Measurements from ENCODE around the gene CAPN2. TPM values are rescaled to one million over a fixed set of nuclear protein-coding genes. Genes with fewer than 3 reads are reported as not detected.
A peak's percentile ranks its signal among the peaks of the same experiment; 100 is the strongest.

The CAPN2 gene
- polyA plus RNA-seq, 4 donors, result 47.0 to 115 (median 68.8) TPM

GRCh38 chr1:223695941-223696340, 16.4 kb upstream of the CAPN2 start:
- FAIRE-seq (no peak), DNase-seq (no peak)
- H3K4me1 ChIP-seq (ENCODE audit: control insufficient read depth in 3 of 3, insufficient read depth in 2 of 3, low read depth in 1 of 3, low read length in 2 of 3), result peaks cover 0 to 12% (median 0%) of the 10 kb centered on the region in 3 donors
- 77 to 89% (median 86%) methylated on average over 5 of the region's 5 CpGs for WGBS, 3 donors
- H3K9me3 ChIP-seq (ENCODE audit: control insufficient read depth in 2 of 2, insufficient read depth in 1 of 2, low read depth in 1 of 2, low read length in 1 of 2), result no peaks in the 10 kb centered on the region
- H3K27me3 ChIP-seq (ENCODE audit: control insufficient read depth in 3 of 3, insufficient read depth in 3 of 3, low read length in 3 of 3), result no peaks in the 10 kb centered on the region
- no peak overlapping the region for H3K4me3 ChIP-seq (ENCODE audit: low read depth in 1 of 3, low read length in 3 of 3)
- H3K36me3 ChIP-seq (ENCODE audit: control insufficient read depth in 3 of 3, insufficient read depth in 2 of 3, low read depth in 1 of 3, low read length in 3 of 3), result no peaks in the 10 kb centered on the region
- no peak overlapping the region for H3K27ac ChIP-seq (ENCODE audit: low read depth in 1 of 3, low read length in 2 of 3)

GRCh38 chr1:223700388-223700918, 11.9 kb upstream of the CAPN2 start:
- WGBS, 3 donors, result 53 to 83% (median 59%) methylated on average over 5 of the region's 5 CpGs
- Histone ChIP-seq H3K9me3 (ENCODE audit: control insufficient read depth in 2 of 2, insufficient read depth in 1 of 2, low read depth in 1 of 2, low read length in 1 of 2) (no peaks in the 10 kb centered on the region), H3K27me3 (ENCODE audit: control insufficient read depth in 3 of 3, insufficient read depth in 3 of 3, low read length in 3 of 3) (no peaks in the 10 kb centered on the region), H3K27ac (ENCODE audit: low read depth in 1 of 3, low read length in 2 of 3) (peak overlapping the region in 2 of 3 donors; percentile 67 to 75), H3K36me3 (ENCODE audit: control insufficient read depth in 3 of 3, insufficient read depth in 2 of 3, low read depth in 1 of 3, low read length in 3 of 3) (no peaks in the 10 kb centered on the region), H3K4me3 (ENCODE audit: low read depth in 1 of 3, low read length in 3 of 3) (no peak overlapping the region), H3K4me1 (ENCODE audit: control insufficient read depth in 3 of 3, insufficient read depth in 2 of 3, low read depth in 1 of 3, low read length in 2 of 3) (peaks cover 0 to 14% (median 2%) of the 10 kb centered on the region in 3 donors)
- FAIRE-seq (no peak), DNase-seq (no peak)

- Histone ChIP-seq H3K4me3 (ENCODE audit: low read depth in 1 of 3, low read length in 3 of 3) (no peak overlapping the region), H3K27ac (ENCODE audit: low read depth in 1 of 3, low read length in 2 of 3) (peak overlapping the region in 2 of 3 donors; percentile 67 to 75), H3K36me3 (ENCODE audit: control insufficient read depth in 3 of 3, insufficient read depth in 2 of 3, low read depth in 1 of 3, low read length in 3 of 3) (no peaks in the 10 kb centered on the region), H3K4me1 (ENCODE audit: control insufficient read depth in 3 of 3, insufficient read depth in 2 of 3, low read depth in 1 of 3, low read length in 2 of 3) (peaks cover 0 to 14% (median 6%) of the 10 kb centered on the region in 3 donors), H3K9me3 (ENCODE audit: control insufficient read depth in 2 of 2, insufficient read depth in 1 of 2, low read depth in 1 of 2, low read length in 1 of 2) (no peaks in the 10 kb centered on the region), H3K27me3 (ENCODE audit: control insufficient read depth in 3 of 3, insufficient read depth in 3 of 3, low read length in 3 of 3) (no peaks in the 10 kb centered on the region)
- DNase-seq (peak; percentile 72 to 83), FAIRE-seq (no peak)
- 56 to 73% (median 66%) methylated on average over 8 of the region's 8 CpGs for WGBS, 3 donors
Observed at GRCh38 chr1:223700942-223701637, 11.2 kb upstream of the CAPN2 start.

- H3K27ac ChIP-seq (ENCODE audit: low read depth in 1 of 3, low read length in 2 of 3), result no peak overlapping the region
- H3K4me1 ChIP-seq (ENCODE audit: control insufficient read depth in 3 of 3, insufficient read depth in 2 of 3, low read depth in 1 of 3, low read length in 2 of 3), result peaks cover 6 to 28% (median 12%) of the 10 kb centered on the region in 3 donors
- 90 to 95% (median 92%) methylated on average over 4 of the region's 4 CpGs for WGBS, 3 donors
- no peak overlapping the region for H3K4me3 ChIP-seq (ENCODE audit: low read depth in 1 of 3, low read length in 3 of 3)
- H3K36me3 ChIP-seq (ENCODE audit: control insufficient read depth in 3 of 3, insufficient read depth in 2 of 3, low read depth in 1 of 3, low read length in 3 of 3), result no peaks in the 10 kb centered on the region
- DNase-seq (no peak), FAIRE-seq (no peak)
- H3K9me3 ChIP-seq (ENCODE audit: control insufficient read depth in 2 of 2, insufficient read depth in 1 of 2, low read depth in 1 of 2, low read length in 1 of 2), result no peaks in the 10 kb centered on the region
- H3K27me3 ChIP-seq (ENCODE audit: control insufficient read depth in 3 of 3, insufficient read depth in 3 of 3, low read length in 3 of 3), result no peaks in the 10 kb centered on the region
Observed at GRCh38 chr1:223702735-223703667, 9.3 kb upstream of the CAPN2 start.

GRCh38 chr1:223703668-223704013, 8.7 kb upstream of the CAPN2 start:
- 55 to 73% (median 60%) methylated on average over 1 of the region's 1 CpG for WGBS, 3 donors
- no peaks in the 10 kb centered on the region for H3K9me3 ChIP-seq (ENCODE audit: control insufficient read depth in 2 of 2, insufficient read depth in 1 of 2, low read depth in 1 of 2, low read length in 1 of 2)
- H3K4me1 ChIP-seq (ENCODE audit: control insufficient read depth in 3 of 3, insufficient read depth in 2 of 3, low read depth in 1 of 3, low read length in 2 of 3), result peaks cover 7 to 30% (median 14%) of the 10 kb centered on the region in 3 donors
- no peaks in the 10 kb centered on the region for H3K27me3 ChIP-seq (ENCODE audit: control insufficient read depth in 3 of 3, insufficient read depth in 3 of 3, low read length in 3 of 3)
- FAIRE-seq (no peak), DNase-seq (no peak)
- H3K4me3 ChIP-seq (ENCODE audit: low read depth in 1 of 3, low read length in 3 of 3), result no peak overlapping the region
- no peaks in the 10 kb centered on the region for H3K36me3 ChIP-seq (ENCODE audit: control insufficient read depth in 3 of 3, insufficient read depth in 2 of 3, low read depth in 1 of 3, low read length in 3 of 3)
- H3K27ac ChIP-seq (ENCODE audit: low read depth in 1 of 3, low read length in 2 of 3), result no peak overlapping the region

GRCh38 chr1:223704921-223705878, 7.1 kb upstream of the CAPN2 start:
- H3K27ac ChIP-seq (ENCODE audit: low read depth in 1 of 3, low read length in 2 of 3), result peak overlapping the region in 1 of 3 donors; percentile 27
- no peak overlapping the region for H3K4me3 ChIP-seq (ENCODE audit: low read depth in 1 of 3, low read length in 3 of 3)
- H3K36me3 ChIP-seq (ENCODE audit: control insufficient read depth in 3 of 3, insufficient read depth in 2 of 3, low read depth in 1 of 3, low read length in 3 of 3), result no peaks in the 10 kb centered on the region
- DNase-seq (peak in 1 of 2 donors; percentile 26), FAIRE-seq (no peak)
- H3K4me1 ChIP-seq (ENCODE audit: control insufficient read depth in 3 of 3, insufficient read depth in 2 of 3, low read depth in 1 of 3, low read length in 2 of 3), result peaks cover 7 to 28% (median 16%) of the 10 kb centered on the region in 3 donors
- H3K27me3 ChIP-seq (ENCODE audit: control insufficient read depth in 3 of 3, insufficient read depth in 3 of 3, low read length in 3 of 3), result no peaks in the 10 kb centered on the region
- 51 to 57% (median 53%) methylated on average over 8 of the region's 8 CpGs for WGBS, 3 donors
- H3K9me3 ChIP-seq (ENCODE audit: control insufficient read depth in 2 of 2, insufficient read depth in 1 of 2, low read depth in 1 of 2, low read length in 1 of 2), result no peaks in the 10 kb centered on the region

- Histone ChIP-seq H3K4me3 (ENCODE audit: low read depth in 1 of 3, low read length in 3 of 3) (no peak overlapping the region), H3K36me3 (ENCODE audit: control insufficient read depth in 3 of 3, insufficient read depth in 2 of 3, low read depth in 1 of 3, low read length in 3 of 3) (no peaks in the 10 kb centered on the region), H3K9me3 (ENCODE audit: control insufficient read depth in 2 of 2, insufficient read depth in 1 of 2, low read depth in 1 of 2, low read length in 1 of 2) (no peaks in the 10 kb centered on the region), H3K27me3 (ENCODE audit: control insufficient read depth in 3 of 3, insufficient read depth in 3 of 3, low read length in 3 of 3) (no peaks in the 10 kb centered on the region), H3K4me1 (ENCODE audit: control insufficient read depth in 3 of 3, insufficient read depth in 2 of 3, low read depth in 1 of 3, low read length in 2 of 3) (peaks cover 7 to 17% (median 16%) of the 10 kb centered on the region in 3 donors), H3K27ac (ENCODE audit: low read depth in 1 of 3, low read length in 2 of 3) (peak overlapping the region in 2 of 3 donors; percentile 67 to 70)
- WGBS, 3 donors, result 65 to 69% (median 68%) methylated on average over 12 of the region's 12 CpGs
- no peak for DNase-seq
- no peak for FAIRE-seq
Observed at GRCh38 chr1:223706077-223706973, 6.0 kb upstream of the CAPN2 start.

All from small intestine (tissue), 7 donors.